Naive thymus-derived CD8-positive, alpha-beta T cell (primary cell): Measurements from ENCODE around the gene TMEM26. TPM values are rescaled to one million over a fixed set of nuclear protein-coding genes. Genes with fewer than 3 reads are reported as not detected.
"Not testable (repeated sequence)": the region's sequence is repeated elsewhere in the genome, so short reads cannot be mapped to it uniquely, and the experiment has no call there.

Source experiments
- ATAC-seq, 2 donors: fragments of 150-1000 bp; cut with Tn5 transposase in 1 of 2; sonication (Bioruptor Pico), chemical (Tn5 transposase) in 1 of 2; 1 replicate in 1 of 2; 2 replicates in 1 of 2; pipeline ENCODE4 v1.10.0; 2021; ENCODE audit warnings: mild to moderate bottlenecking in 2 of 2, moderate library complexity in 2 of 2
- POLR2A ChIA-PET: fragments of 350-600 bp; sonication (Branson Sonifier 250); formaldehyde crosslinking; loops from one replicate; lab custom pipeline; 2021; ENCODE audit warnings: antibody characterized with exemption; lab: Charles Lee
- DNase-seq, 10 donors: peaks; one replicate each; pipeline versions ENCODE4 v3.0.0 to v3.0.0-alpha.2; 2020 to 2022
- H3K27ac Mint-ChIP-seq, 10 donors: one replicate each; pipeline ENCODE4 v1.8.0; 2020 to 2022; ENCODE audit warnings: mild to moderate bottlenecking in 10 of 10, mixed read lengths in 10 of 10, moderate library complexity in 4 of 10, inconsistent platforms in 1 of 10
- H3K27me3 Mint-ChIP-seq, 5 donors: one replicate each; pipeline ENCODE4 v1.8.0; 2021 to 2022; ENCODE audit warnings: mixed read lengths in 5 of 5
- H3K36me3 Mint-ChIP-seq, 3 donors: one replicate each; pipeline ENCODE4 v1.8.0; 2020 to 2022; ENCODE audit warnings: mixed read lengths in 3 of 3, mild to moderate bottlenecking in 2 of 3, inconsistent platforms in 1 of 3
- H3K4me1 Mint-ChIP-seq, 4 donors: one replicate each; pipeline ENCODE4 v1.8.0; 2021 to 2022; ENCODE audit warnings: mixed read lengths in 4 of 4
- H3K4me3 Mint-ChIP-seq, 10 donors: one replicate each; pipeline ENCODE4 v1.8.0; 2020 to 2022; ENCODE audit warnings: mild to moderate bottlenecking in 10 of 10, mixed read lengths in 10 of 10, moderate library complexity in 6 of 10, inconsistent platforms in 1 of 10
- H3K9me3 Mint-ChIP-seq, 9 donors: one replicate each; pipeline ENCODE4 v1.8.0; 2020 to 2022; ENCODE audit warnings: mixed read lengths in 9 of 9, mild to moderate bottlenecking in 3 of 9, inconsistent platforms in 1 of 9, moderate library complexity in 1 of 9
- polyA plus RNA-seq, 3 donors: library from polyadenylated mRNA; unstranded; fragments of 300-500 nt; fragmentation: Illumina TruSeq; gene quantifications; one replicate each; pipeline ENCODE4 v1.2.3, GENCODE V29; 2021
- total RNA-seq, 8 experiments: library from RNA in 2 of 8; stranded (reverse) in 2 of 8; gene quantifications; one replicate each; pipeline ENCODE4 v1.2.3 and lab custom pipeline; 2021 to 2026

The TMEM26 gene
- total and polyA plus RNA-seq, 5 experiments from 2014 or later = not detected

DNA sequence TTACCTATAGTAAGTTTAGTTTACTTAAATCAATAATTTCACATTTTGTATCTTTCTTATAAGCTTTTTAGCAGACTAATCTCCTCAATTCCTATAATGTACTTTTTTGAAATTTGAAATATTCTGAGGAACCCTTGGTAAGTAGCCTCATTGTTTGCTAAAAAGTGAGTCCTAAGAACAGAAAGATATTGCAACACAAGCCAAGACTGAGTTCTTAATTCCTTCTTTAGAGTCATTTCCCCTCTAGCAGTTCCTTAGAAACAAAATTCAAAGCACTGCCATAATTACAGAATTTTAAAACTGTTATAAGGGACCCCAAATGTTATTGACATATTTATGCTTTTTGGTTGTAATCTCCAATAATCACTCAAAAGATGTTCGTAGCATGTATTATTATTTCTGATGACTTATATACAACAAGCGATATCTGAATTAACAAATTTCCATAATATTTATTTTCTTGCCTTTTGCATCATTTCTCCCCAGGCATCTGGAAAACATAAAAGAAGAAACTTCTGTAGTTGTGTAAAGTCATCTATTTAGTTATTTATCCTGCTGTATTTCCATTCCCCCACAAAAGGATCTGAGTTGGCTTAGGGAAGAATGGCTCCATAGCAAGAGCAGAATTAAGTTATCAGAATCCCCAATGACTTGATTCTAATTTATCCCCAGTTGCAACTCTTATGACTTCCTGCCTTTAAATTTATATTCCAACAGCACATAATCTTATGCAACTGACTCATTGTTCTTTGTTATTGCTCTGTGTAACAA lies 67.8 kb downstream of the TMEM26 start:
- H3K36me3 Mint-ChIP-seq = no peaks in the 10 kb centered on the region
- no peaks in the 10 kb centered on the region for H3K4me1 Mint-ChIP-seq
- no peak overlapping the region for H3K27ac Mint-ChIP-seq
- H3K4me3 Mint-ChIP-seq = no peak overlapping the region
- ATAC-seq (no peak), DNase-seq (no peak)
- peaks cover 0 to 4% (median 0%) of the 10 kb centered on the region in 9 donors for H3K9me3 Mint-ChIP-seq
- POLR2A ChIA-PET = no interaction called here
- H3K27me3 Mint-ChIP-seq = peaks cover 0 to 3% (median 0%) of the 10 kb centered on the region in 5 donors

DNA sequence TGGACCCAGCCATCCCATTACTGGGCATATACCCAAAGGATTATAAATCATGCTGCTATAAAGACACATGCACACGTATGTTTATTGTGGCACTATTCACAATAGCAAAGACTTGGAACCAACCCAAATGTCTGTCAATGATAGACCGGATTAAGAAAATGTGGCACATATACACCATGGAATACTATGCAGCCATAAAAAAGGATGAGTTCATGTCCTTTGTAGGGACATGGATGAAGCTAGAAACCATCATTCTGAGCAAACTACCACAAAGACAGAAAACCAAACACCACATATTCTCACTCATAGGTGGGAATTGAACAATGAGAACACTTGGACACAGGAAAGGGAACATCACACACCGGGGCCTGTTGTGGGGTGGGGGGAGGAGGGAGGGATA lies 72.0 kb downstream of the TMEM26 start:
- H3K27me3 Mint-ChIP-seq, H3K27ac Mint-ChIP-seq, H3K4me3 Mint-ChIP-seq, DNase-seq, ATAC-seq, POLR2A ChIA-PET, H3K36me3 Mint-ChIP-seq, H3K4me1 Mint-ChIP-seq: not testable (repeated sequence)
- peaks cover 0 to 11% (median 3%) of the 10 kb centered on the region in 9 donors for H3K9me3 Mint-ChIP-seq

GRCh38 chr10:61378865-61379264 lies 74.3 kb downstream of the TMEM26 start:
- H3K36me3 Mint-ChIP-seq = peaks cover 0 to 8% (median 0%) of the 10 kb centered on the region in 3 donors
- no peaks in the 10 kb centered on the region for H3K4me1 Mint-ChIP-seq
- POLR2A ChIA-PET = no interaction called here
- no peak for DNase-seq
- H3K27ac Mint-ChIP-seq = no peak overlapping the region
- peaks cover 0 to 26% (median 9%) of the 10 kb centered on the region in 9 donors for H3K9me3 Mint-ChIP-seq
- no peak for ATAC-seq
- no peak overlapping the region for H3K4me3 Mint-ChIP-seq
- H3K27me3 Mint-ChIP-seq = peaks cover 0 to 9% (median 2%) of the 10 kb centered on the region in 5 donors

DNA sequence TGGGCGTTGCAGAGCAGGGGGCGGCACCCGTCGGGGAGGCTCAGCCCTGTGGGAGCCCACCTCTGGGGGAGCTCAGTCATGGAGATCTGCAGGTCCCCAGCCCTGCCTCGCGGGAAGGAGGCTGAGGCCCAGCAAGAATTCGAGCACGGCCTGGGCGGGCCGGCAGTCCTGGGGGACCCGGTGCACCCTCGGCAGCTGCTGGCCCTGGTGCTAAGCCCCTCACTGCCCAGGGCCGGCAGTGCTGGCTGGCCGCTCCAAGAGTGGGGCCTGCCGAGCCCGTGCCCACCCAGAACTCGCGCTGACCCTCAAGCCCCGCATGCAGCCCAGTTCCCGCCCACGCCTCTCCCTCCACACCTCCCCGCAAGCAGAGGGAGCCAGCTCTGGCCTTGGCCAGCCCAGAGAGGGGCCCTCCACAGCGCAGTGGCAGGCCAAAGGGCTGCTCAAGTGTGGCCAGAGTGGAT lies 76.2 kb downstream of the TMEM26 start:
- DNase-seq (peak in 1 of 10 donors; percentile 6), ATAC-seq (no peak)
- Mint-ChIP-seq H3K4me1 (no peaks in the 10 kb centered on the region), H3K27me3 (peaks cover 2 to 12% (median 5%) of the 10 kb centered on the region in 5 donors), H3K27ac (no peak overlapping the region), H3K36me3 (peaks cover 0 to 8% (median 0%) of the 10 kb centered on the region in 3 donors), H3K4me3 (no peak overlapping the region), H3K9me3 (peaks cover 0 to 26% (median 9%) of the 10 kb centered on the region in 9 donors)
- POLR2A ChIA-PET = no interaction called here

DNA sequence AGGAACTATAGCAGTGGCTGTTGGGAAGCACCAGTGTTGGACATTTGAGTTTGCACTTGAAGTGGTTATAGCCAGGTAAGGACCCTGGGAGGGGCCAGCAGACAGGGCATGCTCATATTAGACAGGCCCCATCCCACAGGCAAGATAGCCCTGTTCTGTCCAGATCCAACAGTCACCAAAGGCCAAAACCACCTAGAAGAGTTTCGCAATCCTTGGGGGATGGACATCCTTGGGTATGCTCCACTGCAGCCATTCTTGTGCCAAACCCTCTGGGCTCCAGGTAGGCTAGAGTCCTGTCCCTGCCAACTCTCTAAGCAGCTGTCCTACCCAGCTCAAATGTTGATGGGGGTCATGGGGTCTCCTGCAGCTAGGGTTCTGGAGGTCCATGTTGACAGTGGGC lies 76.8 kb downstream of the TMEM26 start:
- Mint-ChIP-seq H3K27ac (no peak overlapping the region), H3K9me3 (peaks cover 0 to 26% (median 9%) of the 10 kb centered on the region in 9 donors), H3K4me3 (no peak overlapping the region), H3K4me1 (no peaks in the 10 kb centered on the region), H3K36me3 (peaks cover 0 to 8% (median 0%) of the 10 kb centered on the region in 3 donors), H3K27me3 (peaks cover 2 to 12% (median 5%) of the 10 kb centered on the region in 5 donors)
- no peak for DNase-seq
- no peak for ATAC-seq
- POLR2A ChIA-PET = no interaction called here

- POLR2A ChIA-PET = no interaction called here
- no peaks in the 10 kb centered on the region for H3K36me3 Mint-ChIP-seq
- H3K27ac Mint-ChIP-seq = no peak overlapping the region
- DNase-seq (no peak), ATAC-seq (no peak)
- H3K4me1 Mint-ChIP-seq = no peaks in the 10 kb centered on the region
- no peaks in the 10 kb centered on the region for H3K9me3 Mint-ChIP-seq
- no peak overlapping the region for H3K4me3 Mint-ChIP-seq
- peaks cover 0 to 3% (median 0%) of the 10 kb centered on the region in 5 donors for H3K27me3 Mint-ChIP-seq
These were observed 86.8 kb downstream of the TMEM26 start for GRCh38 chr10:61366365-61366764.

DNA sequence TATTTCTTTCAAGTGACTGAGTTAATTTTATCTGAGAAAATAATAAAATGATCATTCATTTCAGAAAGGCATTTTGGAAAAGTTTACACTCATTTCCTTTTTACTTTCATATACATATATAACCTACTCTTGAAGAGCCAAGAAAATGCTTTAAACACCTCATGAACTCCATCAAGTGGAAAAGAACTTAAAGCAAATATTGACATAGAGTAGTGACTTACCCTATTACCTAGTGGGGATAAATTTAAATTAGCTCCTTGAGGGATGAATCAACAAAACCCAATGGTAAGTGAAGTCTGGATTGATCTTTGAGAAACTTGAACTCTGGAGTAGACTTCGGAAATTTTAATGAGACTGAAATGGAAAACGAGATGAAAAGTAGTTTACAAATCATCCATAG lies 88.6 kb downstream of the TMEM26 start:
- Mint-ChIP-seq H3K27me3 (peaks cover 0 to 3% (median 0%) of the 10 kb centered on the region in 5 donors), H3K9me3 (peaks cover 0 to 4% (median 0%) of the 10 kb centered on the region in 9 donors), H3K36me3 (no peaks in the 10 kb centered on the region), H3K4me3 (no peak overlapping the region), H3K27ac (no peak overlapping the region), H3K4me1 (no peaks in the 10 kb centered on the region)
- DNase-seq (no peak), ATAC-seq (no peak)
- POLR2A ChIA-PET = no interaction called here

GRCh38 chr10:61363006-61363405 lies 90.2 kb downstream of the TMEM26 start:
- ATAC-seq (no peak), DNase-seq (no peak)
- POLR2A ChIA-PET = no interaction called here
- H3K36me3 Mint-ChIP-seq = no peaks in the 10 kb centered on the region
- H3K4me3 Mint-ChIP-seq = no peak overlapping the region
- peaks cover 0 to 3% (median 0%) of the 10 kb centered on the region in 5 donors for H3K27me3 Mint-ChIP-seq
- no peaks in the 10 kb centered on the region for H3K4me1 Mint-ChIP-seq
- peaks cover 0 to 4% (median 0%) of the 10 kb centered on the region in 9 donors for H3K9me3 Mint-ChIP-seq
- H3K27ac Mint-ChIP-seq = no peak overlapping the region

- H3K27me3 Mint-ChIP-seq = no peaks in the 10 kb centered on the region
- no peak overlapping the region for H3K27ac Mint-ChIP-seq
- ATAC-seq (no peak), DNase-seq (no peak)
- peaks cover 0 to 4% (median 0%) of the 10 kb centered on the region in 9 donors for H3K9me3 Mint-ChIP-seq
- no peak overlapping the region for H3K4me3 Mint-ChIP-seq
- POLR2A ChIA-PET = no interaction called here
- H3K36me3 Mint-ChIP-seq = no peaks in the 10 kb centered on the region
- no peaks in the 10 kb centered on the region for H3K4me1 Mint-ChIP-seq
These were observed 93.7 kb downstream of the TMEM26 start for GRCh38 chr10:61359452-61359851.

- no peak overlapping the region for H3K27ac Mint-ChIP-seq
- peaks cover 0 to 9% (median 0%) of the 10 kb centered on the region in 5 donors for H3K27me3 Mint-ChIP-seq
- POLR2A ChIA-PET = no interaction called here
- no peaks in the 10 kb centered on the region for H3K4me1 Mint-ChIP-seq
- H3K4me3 Mint-ChIP-seq = no peak overlapping the region
- no peaks in the 10 kb centered on the region for H3K36me3 Mint-ChIP-seq
- DNase-seq (no peak), ATAC-seq (no peak)
- peaks cover 0 to 4% (median 0%) of the 10 kb centered on the region in 9 donors for H3K9me3 Mint-ChIP-seq
These were observed 95.5 kb downstream of the TMEM26 start for GRCh38 chr10:61357687-61358086.

Other genes with a start within 250 kb of the TMEM26 start
- not detected for gene CABCOCO1, start 209.5 kb upstream of the TMEM26 start, total RNA-seq
- gene CABCOCO1, start 209.5 kb upstream of the TMEM26 start, polyA plus RNA-seq = not detected